Stimulated activated CD8-positive, alpha-beta memory T cell treated with anti-CD3 and anti-CD28 coated beads, Interleukin-2, amount 100 ng/mL, for 48 hours (primary cell): ENCODE data around the gene SLC26A3.
A peak's percentile ranks its signal among the peaks of the same experiment; 100 is the strongest.

Experiments used
- DNase-seq, 2 donors: peaks; one replicate each; pipeline ENCODE4 v3.0.0-alpha.2; 2020; ENCODE audit warnings: low read depth in 2 of 2

SLC26A3 gene

DNA sequence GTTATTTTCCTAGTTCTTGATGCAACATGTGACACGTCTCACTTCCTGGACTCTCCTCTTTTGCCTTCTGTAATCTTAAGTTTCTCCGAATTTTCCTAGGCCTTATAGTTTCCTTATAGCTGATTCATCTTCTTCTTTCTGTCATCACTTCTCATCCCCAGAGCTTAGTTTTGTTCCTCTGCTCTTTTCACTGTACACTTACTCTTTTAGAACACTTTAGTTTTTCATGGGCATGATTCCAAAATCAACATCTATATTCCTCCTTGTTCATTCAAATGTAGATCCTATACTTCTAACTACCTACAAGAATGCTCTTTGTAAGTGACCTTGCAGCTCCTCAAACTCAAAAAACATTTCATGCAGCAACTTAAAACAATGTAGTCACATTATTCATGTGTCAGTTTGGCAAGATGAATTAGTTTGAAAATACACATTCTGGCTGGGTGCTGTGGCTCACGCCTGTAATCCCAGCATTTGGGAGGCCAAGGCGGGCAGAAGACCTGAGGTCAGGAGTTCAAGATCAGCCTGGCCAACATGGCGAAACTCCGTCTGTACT, 13.1 kb upstream of the SLC26A3 start:
- no peak for DNase-seq

DNA sequence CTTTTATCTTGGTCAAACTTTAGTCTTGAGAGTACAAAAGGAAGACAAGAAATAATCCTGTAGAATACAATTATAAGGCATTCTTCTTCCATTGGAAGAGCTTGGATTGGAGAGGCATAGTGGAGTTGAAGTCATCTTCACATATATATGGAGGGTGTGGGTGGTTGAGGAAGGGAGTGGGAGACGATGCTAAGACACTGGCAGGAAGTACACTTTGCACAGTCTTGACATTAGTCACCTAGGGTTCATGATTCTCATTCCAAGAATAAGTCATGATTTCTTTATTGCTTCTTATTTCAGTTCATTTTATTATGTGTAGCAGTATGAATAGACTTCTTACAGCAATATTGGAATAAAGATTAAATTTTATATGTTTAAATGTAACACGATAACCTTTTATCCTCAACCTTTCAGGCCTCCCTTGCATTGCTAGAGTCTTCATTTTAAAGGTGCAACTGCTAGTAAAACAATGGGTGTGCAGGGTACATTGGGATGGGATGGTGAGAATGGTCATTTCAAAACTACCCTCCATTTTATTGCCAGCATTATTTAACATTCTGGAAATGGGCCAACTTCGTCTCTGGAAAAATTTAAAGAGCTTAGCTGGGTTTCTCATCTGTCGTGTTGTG, 12.3 kb upstream of the SLC26A3 start:
- DNase-seq: no peak

DNA sequence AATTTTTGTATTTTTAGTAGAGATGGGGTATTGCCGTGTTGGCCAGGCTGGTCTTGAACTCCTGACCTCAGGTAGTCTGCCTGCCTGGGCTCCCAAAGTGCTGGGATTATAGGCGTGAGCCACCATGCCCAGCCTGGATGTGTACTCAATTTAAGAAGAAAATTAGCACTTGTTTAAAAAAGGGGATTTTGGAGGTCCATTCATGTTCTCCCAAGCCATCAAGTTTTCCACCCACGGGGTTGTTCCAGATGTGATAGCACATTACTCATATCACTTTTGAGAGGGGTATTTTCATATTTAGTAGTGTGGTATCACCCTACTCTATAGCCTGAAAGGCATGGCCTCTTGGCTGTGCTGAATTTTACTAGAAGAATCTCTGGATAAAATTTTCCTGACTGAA, 10.5 kb upstream of the SLC26A3 start:
- DNase-seq: peak; percentile 17 to 23

DNA sequence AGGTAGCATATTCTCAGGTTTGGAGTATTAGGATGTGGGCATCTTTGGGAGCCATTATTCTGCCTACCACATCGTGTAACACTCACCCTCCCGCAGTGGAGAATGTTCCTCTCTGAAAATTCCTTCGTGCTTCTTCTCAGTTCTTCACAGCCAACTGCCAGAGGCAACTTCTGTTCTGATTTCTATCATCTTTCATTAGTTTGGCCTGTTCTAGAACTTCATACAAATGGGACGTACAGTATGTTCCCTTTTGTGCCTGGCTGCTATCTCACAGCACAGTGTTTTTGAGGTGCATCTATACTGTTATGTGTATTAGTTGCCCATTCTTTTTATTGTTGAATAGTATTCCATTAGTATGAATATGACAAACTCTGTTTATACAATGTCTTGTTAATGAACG, 8.9 kb upstream of the SLC26A3 start:
- DNase-seq: no peak

DNA sequence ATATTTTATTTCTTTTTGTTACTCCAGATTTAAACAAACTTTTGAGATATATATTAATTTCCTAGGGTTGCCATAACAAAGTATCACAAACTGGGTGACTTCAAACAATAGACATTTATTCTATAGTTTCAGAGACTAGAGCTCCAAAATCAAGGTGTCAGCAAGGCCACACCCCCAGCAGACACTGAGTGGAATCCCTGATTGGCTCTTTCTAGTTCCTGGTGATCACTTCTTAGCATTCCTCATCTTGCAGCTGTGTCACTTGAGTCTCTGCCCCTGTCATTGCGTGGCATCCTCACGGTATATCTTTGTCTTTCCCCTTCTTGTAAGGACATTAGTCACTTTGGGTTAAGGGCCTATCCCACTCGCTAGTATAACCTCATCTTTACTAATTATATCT, 7.6 kb upstream of the SLC26A3 start:
- no peak for DNase-seq

DNA sequence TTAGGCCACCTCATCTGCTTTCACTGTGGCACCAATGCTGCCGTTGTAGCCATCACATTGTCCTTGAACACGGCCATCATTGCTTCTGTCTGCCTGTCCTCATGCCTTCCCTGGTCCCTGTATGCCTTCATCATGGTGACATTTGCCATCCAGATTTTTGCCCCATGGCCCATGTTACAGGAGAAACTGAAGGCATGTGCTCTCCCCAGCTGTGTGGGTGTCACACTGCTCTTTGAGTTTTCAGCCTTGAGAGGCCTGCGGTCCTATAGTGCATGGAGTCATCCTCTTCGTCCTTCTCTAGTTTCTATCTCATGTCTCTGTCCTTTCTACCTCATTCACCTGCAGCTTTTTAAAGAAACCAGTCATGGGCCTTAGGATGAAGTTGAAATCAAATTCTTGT, 6.2 kb upstream of the SLC26A3 start:
- DNase-seq: no peak

DNA sequence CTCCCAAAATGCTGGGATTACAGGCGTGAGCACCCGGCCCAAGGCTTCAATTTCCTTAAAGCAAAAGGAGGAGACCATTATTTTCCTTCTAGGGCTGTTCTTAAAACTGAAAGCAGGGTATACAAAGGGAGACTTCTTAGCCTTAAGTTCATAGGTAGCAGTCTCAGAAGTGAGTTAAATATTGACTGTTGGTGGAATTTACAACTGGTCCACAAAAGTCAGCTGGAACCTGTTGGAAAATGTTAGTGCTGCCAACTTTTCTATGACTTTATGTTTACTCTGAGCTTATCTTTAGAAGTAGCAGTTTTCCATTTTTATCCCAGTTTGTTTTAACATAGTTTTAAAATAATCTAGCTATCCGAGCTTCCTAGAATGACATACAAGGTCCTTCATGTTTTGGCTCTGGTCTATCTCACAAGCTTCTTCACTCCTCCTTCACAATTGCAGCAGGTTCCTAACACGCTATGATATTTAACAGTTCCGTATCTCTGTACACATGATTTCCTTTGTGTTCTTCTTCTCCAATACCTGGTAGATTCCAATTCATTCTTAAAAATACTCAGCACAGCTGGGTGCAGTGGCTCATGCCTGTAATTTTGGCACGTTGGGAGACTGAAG, 3.3 kb downstream of the SLC26A3 start:
- DNase-seq: no peak

DNA sequence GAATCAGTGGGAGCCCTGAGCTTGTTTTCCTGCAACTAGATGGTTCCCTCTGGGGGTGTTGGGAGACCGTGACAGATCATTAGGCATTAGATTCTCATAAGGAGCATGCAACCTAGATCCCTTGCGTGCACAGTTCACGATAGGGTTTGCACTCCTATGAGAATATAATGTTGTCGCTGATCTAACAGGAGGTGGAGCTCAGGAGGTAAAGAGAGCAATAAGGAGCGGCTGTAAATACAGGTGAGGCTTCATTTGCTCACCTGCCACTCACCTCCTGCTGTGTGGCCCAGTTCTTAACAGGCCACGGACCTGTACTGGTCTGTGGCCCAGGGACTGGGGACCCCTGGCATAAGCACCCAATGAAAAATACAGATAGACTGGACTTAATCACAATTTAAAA, 10.7 kb downstream of the SLC26A3 start:
- DNase-seq: no peak

DNA sequence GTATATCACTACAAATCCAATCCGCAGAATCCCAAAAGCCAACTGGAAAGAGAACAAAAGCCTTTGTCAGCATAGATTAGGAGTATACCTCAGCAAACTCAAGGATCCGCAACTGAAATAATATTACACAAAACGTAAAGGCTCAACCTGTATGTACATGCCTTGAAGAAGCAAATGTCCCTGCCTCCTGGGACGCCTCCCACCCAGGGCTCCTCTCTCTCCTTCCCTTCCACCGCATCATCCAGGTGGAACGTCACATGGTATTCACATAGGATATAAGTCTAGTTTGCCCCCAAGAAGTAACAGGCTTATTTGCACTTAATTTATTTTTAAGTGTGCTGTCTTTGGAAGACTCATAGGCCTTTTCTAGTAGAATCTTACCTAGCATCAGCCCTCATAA, 13.4 kb downstream of the SLC26A3 start:
- no peak for DNase-seq

DNA sequence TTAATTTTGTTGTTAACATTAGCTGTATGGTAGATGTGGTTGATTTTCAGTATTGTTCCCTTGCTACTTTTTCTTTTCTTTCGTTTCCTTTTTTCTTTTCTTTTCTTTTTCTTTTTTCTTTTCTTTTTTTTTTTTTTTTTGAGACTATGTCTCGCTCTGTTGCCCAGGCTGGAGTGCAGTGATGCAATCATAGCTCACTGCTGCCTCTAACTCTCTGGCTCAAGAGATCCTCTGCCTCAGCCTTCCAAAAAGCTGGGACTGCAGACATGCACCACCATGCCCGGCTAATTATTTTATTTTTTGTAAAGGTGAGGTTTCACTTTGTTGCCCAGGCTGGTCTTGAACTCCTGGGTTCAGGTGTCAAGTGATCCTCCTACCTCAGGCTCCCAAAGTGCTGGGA, 14.4 kb downstream of the SLC26A3 start:
- no peak for DNase-seq

DNA sequence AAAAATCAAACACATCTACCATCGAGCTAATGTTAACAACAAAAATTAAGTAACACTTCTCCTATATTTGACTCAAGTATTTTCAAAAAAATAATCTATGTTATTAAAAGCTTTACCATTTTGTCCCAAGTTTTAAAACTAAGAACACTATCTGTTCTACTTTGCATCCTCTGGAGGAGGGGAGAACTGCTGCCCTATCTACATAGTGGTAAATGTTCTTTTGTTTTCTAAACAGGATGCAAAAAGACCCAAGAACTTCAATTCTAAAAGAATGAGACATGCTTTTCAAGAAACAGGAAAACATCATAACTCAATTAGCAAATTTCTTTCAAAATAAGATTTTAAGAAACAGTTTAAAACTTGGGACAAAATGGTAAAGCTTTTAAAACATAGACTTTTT, 14.8 kb downstream of the SLC26A3 start:
- DNase-seq: no peak

DNA sequence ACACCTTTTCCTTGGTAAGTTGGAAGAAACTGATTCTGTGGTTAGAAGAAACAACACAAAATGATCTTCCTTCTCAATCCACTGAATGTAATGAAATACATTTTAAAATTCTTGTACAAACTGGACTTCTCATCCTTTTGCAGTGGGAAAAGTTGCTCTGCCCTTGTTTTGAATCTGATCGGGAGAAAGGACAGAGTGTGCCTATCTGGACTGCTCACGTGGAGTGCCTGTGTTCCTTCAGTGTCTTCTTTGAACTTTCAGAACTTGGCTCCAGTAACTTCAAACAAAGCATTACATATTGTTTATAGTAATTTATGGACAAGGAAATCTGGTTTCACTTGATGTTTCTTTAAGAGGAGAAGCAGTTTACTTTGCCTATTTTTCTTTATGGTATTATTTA, 17.1 kb downstream of the SLC26A3 start:
- no peak for DNase-seq

DNA sequence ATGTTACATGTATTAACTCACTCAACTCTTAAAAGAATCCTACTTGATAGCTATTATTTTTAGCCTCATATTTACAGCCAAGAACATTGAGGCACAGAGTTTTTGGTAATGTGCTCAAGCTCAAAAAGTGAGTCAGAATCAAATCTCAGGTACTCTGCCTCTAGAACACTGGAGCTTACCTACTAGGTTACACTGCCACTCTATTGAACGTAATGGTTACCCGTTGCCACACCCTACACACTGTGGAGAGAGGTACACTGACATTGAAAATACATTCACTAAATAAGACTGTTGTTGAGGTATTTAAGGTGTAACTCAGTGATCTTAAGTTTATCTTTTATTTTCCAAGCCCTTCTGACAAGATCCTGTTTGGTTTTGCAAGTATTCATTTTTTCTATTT, 17.9 kb downstream of the SLC26A3 start:
- DNase-seq: no peak

DNA sequence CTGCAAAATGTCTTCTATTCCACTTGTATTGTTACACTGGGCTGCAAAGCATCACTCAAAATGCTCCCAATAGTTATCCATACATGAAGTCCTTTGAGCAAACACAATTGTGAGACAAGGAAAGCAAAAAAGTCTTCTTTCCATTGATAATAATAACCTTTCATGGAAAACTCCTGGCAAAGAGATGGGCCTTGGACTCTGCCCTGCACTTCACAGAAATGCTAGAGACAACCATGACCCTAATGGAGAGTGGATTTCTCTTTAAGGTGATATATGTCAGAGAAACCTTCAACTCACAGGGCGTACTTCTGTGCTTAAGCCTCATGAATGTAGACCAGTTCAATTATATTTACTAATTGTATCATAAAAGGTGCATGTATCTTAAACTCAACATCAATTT, 19.4 kb downstream of the SLC26A3 start:
- no peak for DNase-seq

DNA sequence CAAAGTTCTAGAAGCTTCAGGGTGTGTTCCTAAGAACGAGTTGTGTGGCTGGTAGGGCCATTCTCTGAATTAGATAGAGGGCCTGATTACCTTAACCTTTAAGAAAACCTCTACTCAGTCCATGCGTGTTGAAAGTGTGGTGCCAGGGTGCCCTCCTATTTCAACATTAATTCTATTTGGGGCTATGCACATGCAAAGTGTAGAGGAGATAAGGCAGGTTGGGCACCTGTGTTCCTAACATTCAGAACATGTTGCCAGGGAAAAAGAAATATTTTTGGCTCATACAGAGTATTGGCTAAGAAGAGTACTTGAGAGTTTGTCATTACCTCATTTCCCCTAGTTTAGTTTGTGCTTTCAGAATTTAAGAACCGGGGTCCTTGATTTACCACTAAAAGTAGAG, 20.6 kb downstream of the SLC26A3 start:
- no peak for DNase-seq

DNA sequence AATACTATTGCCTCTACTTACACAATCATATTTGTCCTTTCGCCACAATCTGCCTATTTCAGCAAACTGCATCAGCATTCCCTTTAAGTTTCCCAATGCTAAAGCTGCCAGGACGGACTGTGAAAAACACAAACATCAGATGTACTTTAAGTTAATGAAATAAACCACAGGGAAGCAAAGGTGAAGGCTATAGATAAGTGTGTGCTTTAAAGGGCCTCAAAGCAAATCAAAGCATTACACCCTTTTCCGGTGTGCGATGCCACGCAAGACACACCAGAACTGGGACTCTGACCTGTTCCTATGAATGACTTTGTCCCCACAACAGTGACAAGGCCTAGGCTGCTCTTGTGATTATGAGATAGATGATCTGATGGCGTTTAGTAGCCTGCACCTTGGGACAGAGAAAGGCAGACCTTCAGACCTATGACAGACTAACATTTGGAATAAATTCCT, 23.4 kb downstream of the SLC26A3 start:
- no peak for DNase-seq

DNA sequence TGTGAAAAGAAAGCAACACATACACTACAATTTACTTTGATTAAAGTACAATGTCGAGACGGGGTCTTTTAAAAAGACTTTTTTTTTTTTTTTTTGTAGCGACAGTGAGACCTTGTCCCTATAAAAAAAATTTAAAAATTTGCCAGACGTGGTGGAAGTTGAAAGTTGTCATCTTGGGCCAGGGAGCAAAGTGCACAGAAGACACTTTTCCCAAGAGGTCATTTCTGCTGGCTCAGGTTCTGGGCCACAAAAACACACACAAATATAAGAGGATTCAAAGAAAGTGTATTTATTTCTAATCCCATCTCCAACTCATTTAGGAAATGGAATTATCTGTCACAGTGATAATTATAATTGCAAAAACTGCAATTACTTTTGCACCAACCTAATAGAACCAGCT, 24.7 kb downstream of the SLC26A3 start:
- no peak for DNase-seq

DNA sequence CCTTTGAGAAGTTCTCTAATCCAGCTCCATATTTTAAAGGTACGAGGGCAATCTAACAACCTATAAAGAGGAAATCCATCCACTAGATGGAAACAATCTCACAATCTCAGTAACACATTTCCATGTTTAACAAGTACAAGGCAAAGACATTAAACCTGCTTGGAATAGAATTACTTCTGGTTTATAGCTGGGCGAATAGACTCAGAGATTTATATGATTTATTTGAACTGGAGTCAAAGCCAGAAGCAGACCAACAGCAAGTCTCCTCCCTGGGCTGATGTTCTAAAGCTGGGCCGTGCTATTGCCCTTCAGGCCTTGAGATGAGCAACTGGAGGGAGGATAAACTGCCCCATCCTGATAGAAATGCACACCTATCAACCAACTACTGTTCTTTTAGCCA, 25.3 kb downstream of the SLC26A3 start:
- DNase-seq: no peak

DNA sequence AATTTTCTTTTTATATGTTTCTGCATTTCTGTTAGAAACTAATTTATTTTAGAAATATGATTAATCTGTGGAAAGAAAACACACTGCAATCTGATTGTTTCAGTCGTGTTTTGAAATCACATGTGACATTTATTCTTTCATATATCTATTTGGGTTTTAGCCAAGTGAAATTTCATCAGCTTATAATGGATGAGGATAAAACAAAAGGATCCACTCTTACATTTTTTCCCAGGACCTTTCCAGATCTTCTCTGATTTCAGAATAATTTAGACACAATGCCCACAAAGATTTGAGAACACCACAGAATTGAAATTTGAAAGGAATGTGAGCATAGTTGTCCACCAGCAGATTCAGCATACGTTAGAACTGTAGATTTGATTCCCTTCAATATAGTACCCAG, 30.0 kb downstream of the SLC26A3 start:
- DNase-seq: no peak

DNA sequence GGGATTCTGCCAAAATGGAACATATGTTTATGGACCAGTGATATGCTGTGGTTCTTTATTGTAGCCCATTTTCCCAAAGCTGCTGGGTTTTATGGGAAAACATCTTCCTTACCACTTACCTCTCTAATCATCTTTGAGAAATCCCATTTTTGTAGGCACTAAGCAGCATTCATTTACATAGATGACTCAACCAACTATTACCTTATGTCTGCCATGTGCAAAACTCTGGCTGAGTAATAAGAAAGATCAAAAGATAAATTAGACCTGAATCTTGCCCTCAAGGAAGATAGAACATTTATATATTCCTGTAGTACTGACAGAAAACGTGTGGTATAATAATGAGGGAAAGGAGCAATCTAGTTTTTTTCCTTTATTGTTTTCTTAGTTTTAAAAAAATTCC, 34.8 kb downstream of the SLC26A3 start:
- DNase-seq: no peak

DNA sequence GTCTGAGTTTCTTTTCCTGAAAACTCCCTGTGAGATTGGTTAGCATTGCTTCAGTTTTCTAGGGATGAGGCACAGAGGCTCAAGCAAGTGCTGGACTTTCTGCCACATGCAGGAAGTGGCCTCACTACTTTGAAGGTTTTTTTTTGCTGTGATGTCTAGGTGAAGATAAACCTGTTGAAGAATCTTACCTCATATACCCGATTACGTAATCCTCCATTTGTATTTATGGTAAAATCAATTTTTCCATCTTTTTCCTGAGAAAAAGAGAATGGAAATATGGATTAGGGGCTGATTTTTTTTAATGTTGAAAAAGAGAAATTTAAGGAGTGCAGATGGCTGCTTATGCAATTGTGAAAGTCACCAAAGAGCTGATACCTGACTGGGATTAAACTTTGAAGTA, 35.6 kb downstream of the SLC26A3 start:
- DNase-seq: no peak

DNA sequence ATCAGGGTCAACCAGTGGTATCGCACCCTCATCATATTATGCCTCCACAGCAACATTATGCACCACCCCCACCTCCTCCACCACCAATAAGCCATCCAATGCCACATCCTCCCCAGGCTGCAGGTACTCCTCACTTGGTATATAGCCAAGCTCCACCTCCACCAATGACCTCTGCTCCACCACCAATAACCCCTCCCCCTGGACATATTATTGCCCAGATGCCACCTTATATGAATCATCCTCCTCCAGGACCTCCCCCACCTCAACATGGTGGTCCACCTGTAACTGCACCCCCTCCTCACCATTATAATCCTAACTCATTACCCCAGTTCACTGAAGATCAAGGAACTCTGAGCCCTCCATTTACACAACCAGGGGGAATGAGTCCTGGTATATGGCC, 44.4 kb downstream of the SLC26A3 start:
- DNase-seq: no peak

DNA sequence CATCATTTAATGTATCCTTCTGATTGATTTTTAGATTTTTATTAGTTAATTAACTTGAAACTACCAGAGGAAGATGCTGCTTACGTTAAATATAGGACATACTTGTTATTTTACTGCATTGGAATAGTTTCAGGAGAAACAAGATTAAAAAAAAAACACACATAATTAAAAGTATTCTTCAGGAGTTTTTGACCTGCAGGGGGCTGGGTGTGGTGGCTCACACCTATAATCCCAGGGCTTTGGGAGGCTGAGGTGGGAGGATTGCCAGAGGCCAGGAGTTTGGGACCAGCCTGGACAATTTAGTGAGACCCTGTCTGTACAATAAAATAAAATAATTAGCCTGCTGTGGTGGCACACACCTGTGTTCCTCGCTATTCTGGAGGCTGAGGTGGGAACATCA, 48.4 kb downstream of the SLC26A3 start:
- DNase-seq: no peak

DNA sequence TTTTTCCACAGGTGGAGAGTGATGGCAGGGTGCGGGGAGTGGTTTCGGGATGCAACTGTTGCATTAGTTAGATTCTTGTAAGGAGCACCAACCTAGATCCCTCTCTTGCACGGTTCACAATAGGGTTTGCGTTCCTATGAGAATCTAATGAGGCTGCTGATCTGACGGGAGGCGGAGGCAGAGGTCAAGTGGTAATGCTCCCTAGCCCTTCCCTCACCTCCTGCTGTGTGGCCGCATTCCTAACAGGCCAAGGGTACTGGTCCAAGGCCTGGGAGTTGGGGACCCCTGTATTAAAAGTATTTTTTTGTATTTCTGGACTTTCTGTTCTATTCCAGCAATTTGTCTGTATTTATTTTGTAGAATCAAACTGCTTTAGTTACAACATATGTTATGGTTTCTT, 51.9 kb downstream of the SLC26A3 start:
- no peak for DNase-seq
